ENCODE data around the gene C6orf62.

GRCh38 chr6:24660105-24660504 lies 58.8 kb downstream of the C6orf62 start:
- TF ChIP-seq GATA1 (IDR thresholded peaks at IDR 0.05; ENCODE audit: low read depth, low read length) = no peak
- TF ChIP-seq POLR2A (IDR thresholded peaks at IDR 0.05; ENCODE audit: low read length) = no peak
